DMS53 (cell line): ENCODE data around the gene MTUS2.

Experiments
- DNase-seq: peaks from one replicate; lab custom pipeline; 2025; lab: John Stamatoyannopoulos, UW

MTUS2 gene

GRCh38 chr13:29239653-29240525 lies 419.8 kb downstream of the MTUS2 start:
- no peak for DNase-seq

DNA sequence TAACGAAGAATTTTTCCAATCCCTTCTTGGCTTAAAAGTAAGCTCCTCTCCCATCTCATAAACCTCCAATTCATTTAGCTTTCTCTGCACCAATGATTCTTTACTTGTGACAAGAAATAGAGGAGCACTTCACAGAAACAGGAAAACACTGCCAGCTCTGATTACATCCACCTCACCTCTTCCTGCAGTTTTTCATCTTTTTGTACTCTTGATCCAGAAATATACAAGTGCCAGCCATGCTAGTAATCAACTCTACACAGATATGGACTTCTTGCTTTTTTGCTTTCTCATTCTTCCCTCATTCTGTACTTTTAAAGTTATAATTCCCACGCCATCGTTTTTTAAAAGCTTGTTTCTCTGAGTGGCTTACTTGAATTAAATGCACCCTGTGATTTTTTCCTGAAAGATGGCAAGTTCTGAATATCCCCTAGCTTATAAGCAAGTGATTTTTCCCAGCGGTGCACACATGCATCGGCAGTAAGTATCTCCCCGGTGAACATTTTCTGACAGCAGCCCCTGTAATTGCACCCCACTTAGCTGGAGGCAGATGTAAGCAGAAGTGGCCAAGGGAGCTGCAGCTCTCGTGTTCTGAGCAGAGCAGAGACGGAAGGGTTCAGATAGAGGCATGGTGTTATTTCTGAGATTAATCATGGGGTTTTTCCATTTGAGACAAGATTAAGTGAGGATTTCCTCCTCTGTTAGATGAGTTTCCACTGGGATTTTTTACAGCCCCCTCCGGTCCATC lies 434.7 kb downstream of the MTUS2 start:
- DNase-seq, result no peak

GRCh38 chr13:29255567-29255966 lies 435.4 kb downstream of the MTUS2 start:
- DNase-seq, result no peak

GRCh38 chr13:29260684-29261083 lies 440.5 kb downstream of the MTUS2 start:
- DNase-seq, result no peak

DNA sequence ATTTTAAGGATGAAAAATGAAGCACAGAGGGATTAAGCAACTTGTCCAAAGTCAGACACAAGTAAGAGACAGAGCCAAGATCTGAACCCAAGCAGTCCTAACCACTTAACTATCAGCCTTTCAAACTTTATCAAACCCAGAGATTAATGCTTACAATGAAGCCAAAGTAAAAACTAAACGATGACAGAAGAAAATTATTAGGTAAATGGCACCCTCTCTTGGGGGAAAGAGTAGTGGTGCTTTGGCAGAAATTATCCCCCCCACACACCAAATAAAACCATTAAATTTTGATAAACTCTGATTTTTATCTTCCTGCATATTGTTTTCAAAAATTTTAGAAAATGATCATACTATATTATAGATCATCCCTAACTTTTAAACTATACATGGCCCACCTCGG lies 446.1 kb downstream of the MTUS2 start:
- no peak for DNase-seq

DNA sequence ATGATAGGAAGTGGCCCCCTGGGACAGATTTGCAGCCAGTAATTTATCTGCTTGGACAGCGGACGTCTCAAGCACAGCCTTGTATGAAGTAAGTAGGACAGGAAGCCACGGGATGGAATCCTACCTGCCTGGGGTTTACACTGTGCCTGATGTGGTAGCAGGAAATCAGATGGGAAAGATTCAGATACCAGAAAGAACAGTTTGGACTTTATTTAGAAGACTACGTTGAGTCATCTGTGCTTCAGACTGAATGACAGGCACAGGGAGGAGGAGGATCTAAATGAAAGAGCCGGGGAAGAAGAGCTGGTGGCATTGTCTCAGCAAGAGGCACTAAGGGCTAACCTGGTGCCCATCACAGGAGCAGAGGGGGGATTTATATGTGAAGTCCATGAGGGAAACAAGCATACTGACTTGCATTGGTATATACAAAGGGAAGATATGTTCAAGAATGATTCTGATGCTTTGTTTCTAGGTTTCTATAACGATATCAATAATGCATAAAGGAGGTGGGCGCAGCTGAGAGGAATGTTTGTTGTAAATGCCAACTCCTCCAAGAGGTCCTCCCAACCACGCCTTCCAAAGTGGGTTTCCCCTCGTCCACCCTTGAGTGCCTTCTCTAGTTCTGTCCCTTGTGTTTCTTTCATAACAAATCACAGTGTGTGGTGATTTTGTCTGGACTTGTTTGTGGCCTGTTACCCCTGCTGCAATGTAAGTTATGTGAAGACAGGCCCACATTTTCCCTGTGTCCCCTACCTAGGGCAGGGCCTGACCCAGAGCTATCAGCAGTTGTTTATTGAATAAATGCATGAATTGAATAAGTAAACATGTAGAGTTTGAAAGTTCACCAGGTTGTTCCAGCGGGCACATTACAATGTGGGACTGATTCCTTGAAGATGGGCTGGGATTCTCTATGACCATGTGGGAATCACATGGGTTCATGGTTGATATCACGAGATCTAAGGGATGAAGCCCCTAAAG lies 446.9 kb downstream of the MTUS2 start:
- no peak for DNase-seq

GRCh38 chr13:29270271-29270985 lies 450.3 kb downstream of the MTUS2 start:
- no peak for DNase-seq

DNA sequence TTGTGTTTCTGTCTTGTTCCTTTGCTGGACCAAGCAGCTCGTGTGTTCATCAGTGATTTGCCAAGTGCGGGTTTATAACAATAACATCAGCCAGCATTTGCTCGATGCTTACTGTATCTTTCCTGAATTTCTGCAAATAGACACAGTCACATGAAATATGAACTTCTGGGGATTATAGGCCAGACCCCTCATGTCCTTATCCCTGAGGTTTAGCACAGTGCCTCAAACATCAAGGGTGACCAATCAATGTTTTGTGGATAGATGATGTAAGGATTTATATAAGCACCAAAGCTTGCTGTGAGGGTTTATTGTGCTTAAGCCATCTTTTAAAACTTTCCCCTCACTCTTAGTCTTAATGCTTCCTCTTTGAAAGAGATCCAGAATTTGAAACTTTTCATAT lies 451.5 kb downstream of the MTUS2 start:
- no peak for DNase-seq

DNA sequence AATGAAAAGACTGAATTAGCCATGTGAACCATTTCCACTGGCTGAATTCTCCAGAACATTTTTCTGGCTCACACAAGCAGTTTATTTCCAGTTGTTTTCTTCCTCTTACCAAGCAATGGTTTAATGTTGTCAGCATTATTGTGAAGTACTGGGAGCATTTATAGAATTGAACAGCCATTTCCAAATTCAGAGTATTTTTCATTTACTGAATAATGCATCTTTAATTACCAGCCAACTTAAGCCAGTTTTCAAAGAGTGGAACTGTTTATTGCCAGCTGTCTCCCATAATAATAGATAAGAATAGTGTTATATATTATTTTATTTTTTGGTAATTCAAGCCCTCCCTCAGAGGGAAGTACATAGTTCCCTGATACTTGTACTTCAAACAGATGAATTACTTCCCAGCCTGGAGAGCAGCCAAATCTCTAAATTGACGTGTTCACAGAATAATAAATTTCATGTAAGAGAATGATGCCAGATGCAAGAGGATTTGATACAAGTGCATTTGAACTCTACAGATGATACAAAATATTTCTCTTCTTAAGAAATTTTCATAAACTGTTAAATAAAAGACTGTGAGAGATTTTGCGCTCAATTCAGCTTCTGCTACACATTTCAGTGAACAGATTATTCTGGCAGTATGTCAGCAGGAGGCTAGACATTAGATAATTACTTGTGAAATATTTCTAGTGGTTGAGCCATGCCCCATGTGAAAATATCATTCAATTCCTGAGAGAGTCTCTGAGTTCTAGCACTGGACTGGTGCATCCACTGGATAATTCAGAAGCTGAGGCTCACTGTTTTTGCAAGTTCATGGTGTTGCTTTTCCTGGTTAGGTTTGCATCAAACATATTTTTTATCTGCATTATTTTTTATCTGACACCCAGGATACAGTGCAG lies 459.5 kb downstream of the MTUS2 start:
- no peak for DNase-seq

- DNase-seq, result no peak
Measured at GRCh38 chr13:29281932-29282495, 461.9 kb downstream of the MTUS2 start.

- no peak for DNase-seq
Measured at GRCh38 chr13:29284726-29285125, 464.6 kb downstream of the MTUS2 start.

- no peak for DNase-seq
Measured at GRCh38 chr13:29287237-29287636, 467.1 kb downstream of the MTUS2 start.

- DNase-seq, result no peak
Measured at GRCh38 chr13:29292045-29292444, 471.9 kb downstream of the MTUS2 start.

- DNase-seq, result no peak
Measured at GRCh38 chr13:29294821-29295220, 474.7 kb downstream of the MTUS2 start.

GRCh38 chr13:29301027-29301426 lies 480.9 kb downstream of the MTUS2 start:
- no peak for DNase-seq

GRCh38 chr13:29304148-29304547 lies 484.0 kb downstream of the MTUS2 start:
- no peak for DNase-seq

DNA sequence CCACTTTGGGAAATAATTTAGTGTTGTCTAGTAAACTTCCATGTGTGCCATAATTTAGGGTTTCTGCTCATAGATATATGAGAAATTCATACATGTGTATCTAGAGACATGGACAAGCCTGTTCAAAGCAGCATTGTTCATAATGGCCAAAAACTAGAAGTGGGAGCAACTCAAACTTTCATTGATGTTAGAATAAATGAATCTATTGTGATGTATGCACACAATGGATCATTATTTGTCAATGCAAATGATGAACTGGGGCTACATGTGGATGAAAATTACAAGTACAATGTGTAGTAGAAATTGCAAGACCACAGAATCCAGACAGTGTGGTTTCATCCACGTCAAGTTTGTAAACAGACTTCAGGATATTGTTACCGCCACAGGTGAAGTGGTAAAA lies 490.7 kb downstream of the MTUS2 start:
- DNase-seq, result no peak

DNA sequence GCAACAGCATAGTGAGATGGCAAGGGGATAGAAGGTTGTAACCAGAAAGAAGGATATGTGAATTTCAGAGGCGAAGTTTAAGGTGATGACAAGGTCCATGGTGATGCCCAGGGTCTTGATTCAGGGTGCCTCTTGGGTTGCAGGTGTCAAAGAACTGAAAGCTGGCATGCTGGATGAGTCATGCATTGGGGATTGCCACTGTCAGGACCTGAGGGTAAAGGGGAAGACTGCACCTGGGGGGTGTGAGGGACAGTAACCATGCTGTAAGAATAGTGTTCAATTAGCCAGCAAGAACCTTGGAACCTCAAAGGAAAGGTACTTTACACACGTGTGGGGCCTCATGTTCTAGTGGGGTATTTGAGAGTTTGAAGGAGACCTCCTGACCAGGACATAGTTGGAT lies 495.7 kb downstream of the MTUS2 start:
- no peak for DNase-seq

DNA sequence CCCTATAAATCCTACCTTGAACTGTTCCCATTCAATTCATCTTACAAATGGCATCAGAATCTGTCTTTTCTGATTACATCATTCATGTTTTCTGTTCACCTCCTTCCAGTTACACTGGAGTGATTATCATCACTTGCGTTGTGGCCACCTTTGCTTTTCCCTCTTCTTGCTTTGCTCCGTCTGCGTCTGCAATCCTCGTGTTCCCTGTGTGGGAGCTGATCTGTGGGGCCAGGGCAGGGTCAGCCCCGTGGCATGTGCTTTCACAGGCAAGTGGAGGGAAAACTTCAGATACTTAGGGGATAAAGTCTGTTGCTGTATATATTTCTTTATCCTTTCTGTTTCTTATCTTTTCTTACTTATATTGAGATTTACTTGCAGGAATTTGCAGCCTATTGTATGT lies 497.7 kb downstream of the MTUS2 start:
- DNase-seq, result no peak

GRCh38 chr13:29318741-29319140 lies 498.6 kb downstream of the MTUS2 start:
- DNase-seq, result no peak
